A549 (cell line): Measurements from ENCODE around the gene TSHB. TPM values are rescaled to one million over a fixed set of nuclear protein-coding genes. Genes with fewer than 3 reads are reported as not detected.

Experiments used
- ATAC-seq, 2 experiments: fragments of 200-7000 bp in 1 of 2; fragments of >200 bp in 1 of 2; cut with Nextera tagmentation in 1 of 2; cut with Tn5 transposase in 1 of 2; 3 replicates each; pipeline versions ENCODE4 v1.8.0 to v1.9.1; 2018 to 2020; ENCODE audit warnings: mild to moderate bottlenecking in 1 of 2, moderate library complexity in 1 of 2
- CTCF ChIA-PET: fragments of 300-600 bp; sonication (Branson Sonifier 250); formaldehyde crosslinking; extraction: SDS; loops from one replicate; lab custom pipeline; 2021; ENCODE audit warnings: antibody characterized with exemption, inconsistent platforms; lab: Yijun Ruan, JAX
- POLR2A ChIA-PET: fragments of 350-600 bp; formaldehyde crosslinking; extraction: SDS; loops from one replicate; lab custom pipeline; 2021; ENCODE audit warnings: antibody characterized with exemption, inconsistent platforms; lab: Yijun Ruan, JAX
- DNase-seq, 2 experiments: peaks; one replicate each; pipeline versions ENCODE4 v3.0.0 to v3.0.0-alpha.2; 2011 to 2016; ENCODE audit warnings: low read depth in 1 of 2, low spot score in 1 of 2
- FAIRE-seq: peaks from 2 replicates; lab custom pipeline; 2011; peaks lifted over from hg19 to GRCh38; lab: Jason Lieb, UNC
- H3K27ac ChIP-seq, 2 experiments: fragments of >200 bp; sonication (Bioruptor Twin); formaldehyde crosslinking; 3 replicates each; pipeline ENCODE4 v1.5.1; 2016 to 2017
- H3K4me1 ChIP-seq: fragments of >200 bp; sonication (Bioruptor Twin); formaldehyde crosslinking; 3 replicates; pipeline ENCODE4 v1.6.1; 2016
- H3K4me2 ChIP-seq: fragments of >200 bp; sonication (Bioruptor Twin); formaldehyde crosslinking; 3 replicates; pipeline ENCODE4 v1.6.1; 2016
- H3K4me3 ChIP-seq: fragments of >200 bp; sonication (Bioruptor Twin); formaldehyde crosslinking; 3 replicates; pipeline ENCODE4 v1.5.1; 2016
- H3K9me3 ChIP-seq: fragments of >200 bp; sonication (Bioruptor Twin); formaldehyde crosslinking; 3 replicates; pipeline ENCODE4 v1.6.1; 2016
- CBX2 ChIP-seq: fragments of 200-600 bp; sonication (generic); IDR thresholded peaks from 2 replicates; pipeline ENCODE4 v1.6.1; 2016; ENCODE audit warnings: low read depth, mild to moderate bottlenecking, borderline replicate concordance
- CEBPB ChIP-seq, 2 experiments: fragments of >200 bp in 1 of 2; sonication (Bioruptor Twin) in 1 of 2; formaldehyde crosslinking in 1 of 2; IDR thresholded peaks; 2 replicates each; pipeline ENCODE4 v1.6.1; 2012 to 2016
- CHD2 ChIP-seq: fragments of 150-350 bp; IDR thresholded peaks from 2 replicates; pipeline ENCODE4 v1.6.1; 2014; ENCODE audit warnings: low read length; ENCODE audit not compliant: partially characterized antibody
- CHD4 ChIP-seq: fragments of 200-600 bp; sonication (generic); IDR thresholded peaks from 2 replicates; pipeline ENCODE4 v1.6.1; 2016; ENCODE audit warnings: antibody characterized with exemption, mild to moderate bottlenecking, borderline replicate concordance
- EP300 ChIP-seq, 2 experiments: fragments of >200 bp; sonication (Bioruptor Twin); formaldehyde crosslinking; IDR thresholded peaks; 2 replicates in 1 of 2; 3 replicates in 1 of 2; pipeline ENCODE4 v1.6.1; 2016 to 2017
- ESRRA ChIP-seq: fragments of 150-350 bp; IDR thresholded peaks from 2 replicates; pipeline ENCODE4 v1.6.1; 2014; ENCODE audit warnings: mild to moderate bottlenecking, low read length, borderline replicate concordance
- HOXA7 ChIP-seq: fragments of 250-450 bp; sonication (Bioruptor Pico); IDR thresholded peaks from 2 replicates; pipeline ENCODE4 v1.5.0; 2020; ENCODE audit warnings: mild to moderate bottlenecking, moderate library complexity
- JUN ChIP-seq, 2 experiments: fragments of >200 bp; sonication (Bioruptor Twin); formaldehyde crosslinking; IDR thresholded peaks; 2 replicates in 1 of 2; 3 replicates in 1 of 2; pipeline ENCODE4 v1.6.1; 2016 to 2017
- JUNB ChIP-seq: fragments of >200 bp; sonication (Bioruptor Twin); formaldehyde crosslinking; IDR thresholded peaks from 2 replicates; pipeline ENCODE4 v1.6.1; 2016
- KDM5A ChIP-seq: fragments of 200-600 bp; sonication (generic); IDR thresholded peaks from 2 replicates; pipeline ENCODE4 v1.6.1; 2016; ENCODE audit warnings: antibody characterized with exemption, mild to moderate bottlenecking
- MAFK ChIP-seq: fragments of 450-650 bp; IDR thresholded peaks from 2 replicates; pipeline ENCODE4 v1.6.1; 2014; ENCODE audit not compliant: partially characterized antibody
- MAZ ChIP-seq: fragments of 150-350 bp; IDR thresholded peaks from 2 replicates; pipeline ENCODE4 v1.6.1; 2014; ENCODE audit warnings: antibody characterized with exemption, low read depth, low read length, borderline replicate concordance
- MYC ChIP-seq: IDR thresholded peaks from 2 replicates; pipeline ENCODE4 v1.6.1; 2012; ENCODE audit warnings: mild to moderate bottlenecking, inconsistent platforms, low read length, improper control_type of control experiment, borderline replicate concordance
- POLR2AphosphoS2 ChIP-seq: conservative IDR thresholded peaks from 2 replicates; pipeline ENCODE4 v1.6.1; 2012; ENCODE audit warnings: low read length, improper control_type of control experiment, inconsistent platforms
- RAD21 ChIP-seq, 2 experiments: fragments of >200 bp in 1 of 2; sonication (Bioruptor Twin) in 1 of 2; formaldehyde crosslinking in 1 of 2; IDR thresholded peaks in 1 of 2; conservative IDR thresholded peaks in 1 of 2; 2 replicates in 1 of 2; 3 replicates in 1 of 2; pipeline ENCODE4 v1.6.1; 2012 to 2018; ENCODE audit warnings: inconsistent platforms in 1 of 2
- RNF2 ChIP-seq: fragments of 200-600 bp; sonication (generic); IDR thresholded peaks from 2 replicates; pipeline ENCODE4 v1.6.1; 2016; ENCODE audit warnings: low read depth, mild to moderate bottlenecking, antibody characterized with exemption, moderate library complexity, borderline replicate concordance
- SMC3 ChIP-seq: fragments of >200 bp; sonication (Bioruptor Twin); formaldehyde crosslinking; IDR thresholded peaks from 3 replicates; pipeline ENCODE4 v1.6.1; 2018; ENCODE audit warnings: inconsistent platforms
- TP53 ChIP-seq: fragments of 250-450 bp; sonication (Bioruptor Pico); IDR thresholded peaks from 2 replicates; pipeline ENCODE4 v1.5.0; 2021; ENCODE audit warnings: mild to moderate bottlenecking, moderate library complexity
- ZC3H11A ChIP-seq: fragments of 450-650 bp; IDR thresholded peaks from 2 replicates; pipeline ENCODE4 v1.6.1; 2014; ENCODE audit warnings: antibody characterized with exemption, mild to moderate bottlenecking
- WGBS: methylation state at CpG from one replicate; pipeline ENCODE4 v1.1.6; 2017; ENCODE audit errors: missing lambda C conversion rate; 5-methylcytosine and 5-hydroxymethylcytosine counted together
- polyA plus RNA-seq, 4 experiments: library from polyadenylated mRNA; depleted of rRNA in 3 of 4; stranded (reverse); fragments of >200 nt; fragmentation: RNase III in 1 of 4; extraction: RNeasy Plus Mini Kit Qiagen cat#74134 plus additional on column Dnase treatment in 1 of 4; gene quantifications; 2 replicates in 3 of 4; 3 replicates in 1 of 4; pipeline ENCODE4 v1.2.3, GENCODE V29; 2011 to 2017
- TF ChIP-seq, protein P1 (sequence below): IDR thresholded peaks from 2 replicates; pipeline ENCODE4 v1.6.1; 2012
- TF ChIP-seq, protein P2 (sequence below): IDR thresholded peaks from 2 replicates; pipeline ENCODE4 v1.6.1; 2012; ENCODE audit warnings: low read depth, borderline replicate concordance
- TF ChIP-seq, protein P3 (sequence below): fragments of 150-350 bp; IDR thresholded peaks from 2 replicates; pipeline ENCODE4 v1.6.1; 2014; ENCODE audit warnings: low read depth, mild to moderate bottlenecking, low read length
- TF ChIP-seq, protein P4 (sequence below): fragments of 250-450 bp; sonication (Bioruptor Pico); IDR thresholded peaks from 2 replicates; pipeline ENCODE4 v1.5.0; 2020; ENCODE audit warnings: low read depth, mild to moderate bottlenecking, moderate library complexity
- TF ChIP-seq, protein P5 (sequence below): fragments of 250-450 bp; sonication (Bioruptor Pico); IDR thresholded peaks from 2 replicates; pipeline ENCODE4 v1.5.0; 2021; ENCODE audit warnings: mild to moderate bottlenecking, moderate library complexity, borderline replicate concordance
- TF ChIP-seq, protein P6 (sequence below): fragments of >200 bp; sonication (Bioruptor Twin); formaldehyde crosslinking; IDR thresholded peaks from 3 replicates; pipeline ENCODE4 v1.5.1; 2016

TSHB gene
- polyA plus RNA-seq, 2 of the 4 experiments (the other 2 are of a cell fraction): not detected

DNA sequence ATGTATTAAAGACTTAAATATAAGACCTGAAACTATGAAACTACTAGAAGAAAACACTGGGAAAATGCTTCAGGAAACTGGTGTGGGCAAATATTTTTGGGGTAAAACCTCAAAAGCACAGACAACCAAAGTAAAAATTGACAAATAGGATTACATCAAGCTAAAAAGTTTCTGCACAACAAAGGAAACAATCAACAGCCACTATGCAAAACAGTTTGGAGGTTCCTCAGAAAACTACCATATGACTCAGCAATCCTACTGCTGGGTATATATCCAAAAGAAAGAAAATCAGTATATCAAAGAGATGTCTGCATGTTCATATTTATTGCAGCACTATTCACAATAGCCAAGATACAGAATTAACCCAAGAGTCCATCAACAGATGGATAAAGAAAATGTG, 17.1 kb downstream of the TSHB start:
- Histone ChIP-seq H3K27ac (no peak overlapping the region), H3K4me3 (no peak overlapping the region), H3K4me2 (no peak overlapping the region), H3K4me1 (no peaks in the 10 kb centered on the region), H3K9me3 (no peaks in the 10 kb centered on the region; the same call in 2 of the 3 replicates)
- DNase-seq (no peak), ATAC-seq (no peak), FAIRE-seq (no peak)
- ChIA-PET POLR2A (no interaction called here), CTCF (no interaction called here)
- TF ChIP-seq ESRRA (no peak), TP53 (CRISPR knock-in tag) (no peak)

DNA sequence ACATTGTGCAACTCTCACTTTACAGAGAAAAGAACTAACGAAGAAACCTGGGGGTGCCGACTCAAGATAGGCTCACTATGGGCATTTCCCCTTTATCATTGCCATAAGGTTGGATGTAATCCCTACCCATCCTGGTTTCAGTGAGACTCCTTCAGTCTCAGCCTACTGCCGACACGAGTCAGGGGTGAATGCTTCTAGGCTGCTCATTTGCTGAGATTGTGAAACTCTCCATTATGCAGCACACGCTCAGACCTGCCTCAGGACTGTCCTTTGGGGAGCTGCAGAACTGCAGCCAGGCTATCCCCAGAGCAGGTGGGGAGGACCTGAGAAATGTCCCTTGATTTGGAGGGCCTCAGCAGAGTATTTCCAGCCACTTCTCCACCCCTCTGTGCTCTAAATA, 22.2 kb downstream of the TSHB start:
- Histone ChIP-seq H3K4me1 (no peaks in the 10 kb centered on the region), H3K4me2 (no peak overlapping the region), H3K9me3 (no peaks in the 10 kb centered on the region), H3K27ac (no peak overlapping the region), H3K4me3 (no peak overlapping the region)
- ATAC-seq: no peak
- WGBS: 54% methylated on average over 4 of the region's 5 CpGs
- ChIA-PET POLR2A (no interaction called here), CTCF (interaction anchor here (0.7 to 2.0 kb wide), 8 partner anchors 10 to 543 kb away, joined by 3 to 13 read pairs (median 4); no protein-coding TSS in a partner anchor)
- no peak for DNase-seq
- TF ChIP-seq MAZ (no peak), MYC (no peak), JUNB (no peak), CBX2 (no peak), RNF2 (no peak), SMC3 (no peak), ZC3H11A (no peak), CHD4 (no peak), HOXA7 (CRISPR knock-in tag) (no peak)
- TF ChIP-seq, protein P1, sequence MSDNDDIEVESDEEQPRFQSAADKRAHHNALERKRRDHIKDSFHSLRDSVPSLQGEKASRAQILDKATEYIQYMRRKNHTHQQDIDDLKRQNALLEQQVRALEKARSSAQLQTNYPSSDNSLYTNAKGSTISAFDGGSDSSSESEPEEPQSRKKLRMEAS: no peak
- no peak for FAIRE-seq

DNA sequence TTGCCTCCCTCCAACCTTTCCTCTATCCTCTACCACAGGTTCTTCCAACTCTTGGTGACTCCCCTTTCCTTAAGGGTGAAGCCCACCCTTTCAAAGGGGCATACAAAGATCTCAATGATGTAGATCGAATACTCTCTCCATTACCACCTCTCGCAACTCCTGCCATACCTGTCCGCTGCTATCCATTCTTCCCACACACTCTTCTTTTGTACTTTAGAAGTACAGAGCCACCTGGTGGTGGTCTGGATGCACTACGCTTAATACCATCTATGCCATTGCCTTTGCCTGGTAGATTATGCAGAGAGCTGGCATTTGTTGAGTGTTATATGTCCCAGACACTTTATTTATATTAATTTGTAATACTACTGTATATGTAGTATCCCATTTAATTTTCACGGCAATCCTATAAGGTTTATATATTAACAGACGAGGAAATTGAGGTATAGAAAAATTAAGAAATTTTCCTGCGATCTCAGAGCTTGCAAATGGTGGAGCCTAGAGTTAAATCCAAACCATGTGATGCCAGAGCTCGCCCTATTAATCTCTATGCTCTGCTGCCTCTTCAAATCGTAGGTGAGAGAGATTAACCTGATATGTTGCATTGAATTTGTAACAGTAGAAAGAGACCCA, 22.9 kb downstream of the TSHB start:
- no peak overlapping the region for H3K27ac ChIP-seq
- no peak for TF ChIP-seq JUN (IDR thresholded peaks at IDR 0.05)
- TF ChIP-seq SMC3: peak; percentile 43; the same call in 2 of the 3 replicates
- no peak for TF ChIP-seq CEBPB (IDR thresholded peaks at IDR 0.05)
- TF ChIP-seq EP300 (IDR thresholded peaks at IDR 0.05): no peak
- TF ChIP-seq, protein P2, sequence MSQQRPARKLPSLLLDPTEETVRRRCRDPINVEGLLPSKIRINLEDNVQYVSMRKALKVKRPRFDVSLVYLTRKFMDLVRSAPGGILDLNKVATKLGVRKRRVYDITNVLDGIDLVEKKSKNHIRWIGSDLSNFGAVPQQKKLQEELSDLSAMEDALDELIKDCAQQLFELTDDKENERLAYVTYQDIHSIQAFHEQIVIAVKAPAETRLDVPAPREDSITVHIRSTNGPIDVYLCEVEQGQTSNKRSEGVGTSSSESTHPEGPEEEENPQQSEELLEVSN: no peak
- TF ChIP-seq, protein P3, sequence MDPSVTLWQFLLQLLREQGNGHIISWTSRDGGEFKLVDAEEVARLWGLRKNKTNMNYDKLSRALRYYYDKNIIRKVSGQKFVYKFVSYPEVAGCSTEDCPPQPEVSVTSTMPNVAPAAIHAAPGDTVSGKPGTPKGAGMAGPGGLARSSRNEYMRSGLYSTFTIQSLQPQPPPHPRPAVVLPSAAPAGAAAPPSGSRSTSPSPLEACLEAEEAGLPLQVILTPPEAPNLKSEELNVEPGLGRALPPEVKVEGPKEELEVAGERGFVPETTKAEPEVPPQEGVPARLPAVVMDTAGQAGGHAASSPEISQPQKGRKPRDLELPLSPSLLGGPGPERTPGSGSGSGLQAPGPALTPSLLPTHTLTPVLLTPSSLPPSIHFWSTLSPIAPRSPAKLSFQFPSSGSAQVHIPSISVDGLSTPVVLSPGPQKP: no peak
- TF ChIP-seq, protein P4, sequence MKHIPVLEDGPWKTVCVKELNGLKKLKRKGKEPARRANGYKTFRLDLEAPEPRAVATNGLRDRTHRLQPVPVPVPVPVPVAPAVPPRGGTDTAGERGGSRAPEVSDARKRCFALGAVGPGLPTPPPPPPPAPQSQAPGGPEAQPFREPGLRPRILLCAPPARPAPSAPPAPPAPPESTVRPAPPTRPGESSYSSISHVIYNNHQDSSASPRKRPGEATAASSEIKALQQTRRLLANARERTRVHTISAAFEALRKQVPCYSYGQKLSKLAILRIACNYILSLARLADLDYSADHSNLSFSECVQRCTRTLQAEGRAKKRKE: no peak
- TF ChIP-seq KDM5A: no peak
- TF ChIP-seq CHD2: no peak
- TF ChIP-seq MAFK: no peak
- TF ChIP-seq, protein P5, sequence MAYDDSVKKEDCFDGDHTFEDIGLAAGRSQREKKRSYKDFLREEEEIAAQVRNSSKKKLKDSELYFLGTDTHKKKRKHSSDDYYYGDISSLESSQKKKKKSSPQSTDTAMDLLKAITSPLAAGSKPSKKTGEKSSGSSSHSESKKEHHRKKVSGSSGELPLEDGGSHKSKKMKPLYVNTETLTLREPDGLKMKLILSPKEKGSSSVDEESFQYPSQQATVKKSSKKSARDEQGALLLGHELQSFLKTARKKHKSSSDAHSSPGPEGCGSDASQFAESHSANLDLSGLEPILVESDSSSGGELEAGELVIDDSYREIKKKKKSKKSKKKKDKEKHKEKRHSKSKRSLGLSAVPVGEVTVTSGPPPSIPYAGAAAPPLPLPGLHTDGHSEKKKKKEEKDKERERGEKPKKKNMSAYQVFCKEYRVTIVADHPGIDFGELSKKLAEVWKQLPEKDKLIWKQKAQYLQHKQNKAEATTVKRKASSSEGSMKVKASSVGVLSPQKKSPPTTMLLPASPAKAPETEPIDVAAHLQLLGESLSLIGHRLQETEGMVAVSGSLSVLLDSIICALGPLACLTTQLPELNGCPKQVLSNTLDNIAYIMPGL (CRISPR knock-in tag): no peak
- TF ChIP-seq, protein P6, sequence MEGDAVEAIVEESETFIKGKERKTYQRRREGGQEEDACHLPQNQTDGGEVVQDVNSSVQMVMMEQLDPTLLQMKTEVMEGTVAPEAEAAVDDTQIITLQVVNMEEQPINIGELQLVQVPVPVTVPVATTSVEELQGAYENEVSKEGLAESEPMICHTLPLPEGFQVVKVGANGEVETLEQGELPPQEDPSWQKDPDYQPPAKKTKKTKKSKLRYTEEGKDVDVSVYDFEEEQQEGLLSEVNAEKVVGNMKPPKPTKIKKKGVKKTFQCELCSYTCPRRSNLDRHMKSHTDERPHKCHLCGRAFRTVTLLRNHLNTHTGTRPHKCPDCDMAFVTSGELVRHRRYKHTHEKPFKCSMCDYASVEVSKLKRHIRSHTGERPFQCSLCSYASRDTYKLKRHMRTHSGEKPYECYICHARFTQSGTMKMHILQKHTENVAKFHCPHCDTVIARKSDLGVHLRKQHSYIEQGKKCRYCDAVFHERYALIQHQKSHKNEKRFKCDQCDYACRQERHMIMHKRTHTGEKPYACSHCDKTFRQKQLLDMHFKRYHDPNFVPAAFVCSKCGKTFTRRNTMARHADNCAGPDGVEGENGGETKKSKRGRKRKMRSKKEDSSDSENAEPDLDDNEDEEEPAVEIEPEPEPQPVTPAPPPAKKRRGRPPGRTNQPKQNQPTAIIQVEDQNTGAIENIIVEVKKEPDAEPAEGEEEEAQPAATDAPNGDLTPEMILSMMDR: peak; percentile 56
- TF ChIP-seq POLR2AphosphoS2: no peak
- TF ChIP-seq RAD21 (conservative IDR thresholded peaks at IDR 0.05 in 1 of 2, IDR thresholded peaks at IDR 0.05 in 1 of 2): peak; percentile 41 to 44; a peak in 4 of 5 replicates
- no peaks in the 10 kb centered on the region for H3K9me3 ChIP-seq
- CTCF ChIA-PET: interaction anchor here (0.7 to 2.1 kb wide), 15 partner anchors 9 to 1019 kb away, joined by 3 to 13 read pairs (median 4); no protein-coding TSS in a partner anchor
- WGBS: 17% methylated on average over 9 of the region's 9 CpGs
- DNase-seq (peak; percentile 48 to 49), ATAC-seq (peak; percentile 85 to 89; a peak in 5 of 6 replicates), FAIRE-seq (no peak)
- no peaks in the 10 kb centered on the region for H3K4me1 ChIP-seq
- H3K4me3 ChIP-seq: no peak overlapping the region
- H3K4me2 ChIP-seq: no peak overlapping the region
- POLR2A ChIA-PET: no interaction called here
